Neuronal stem cell (in vitro differentiated cells): Measurements from ENCODE around the gene SYT13.
"Not testable (repeated sequence)": the region's sequence is repeated elsewhere in the genome, so short reads cannot be mapped to it uniquely, and the experiment has no call there.

Experiments used
- DNase-seq: peaks from one replicate; pipeline ENCODE4 v3.0.0-alpha.2; 2013; ENCODE audit warnings: low spot score
- H2AFZ ChIP-seq: one replicate; pipeline ENCODE4 v1.6.1; 2013; ENCODE audit warnings: mild to moderate bottlenecking, low read length, inconsistent platforms
- H2AK5ac ChIP-seq: 2 replicates; pipeline ENCODE4 v1.6.1; 2013; ENCODE audit warnings: low read depth, mild to moderate bottlenecking, inconsistent platforms, low read length, moderate library complexity, mixed read lengths
- H2BK120ac ChIP-seq: 2 replicates; pipeline ENCODE4 v1.6.1; 2013; ENCODE audit warnings: low read depth, mild to moderate bottlenecking, inconsistent platforms, low read length, moderate library complexity, mixed read lengths
- H2BK12ac ChIP-seq: one replicate; pipeline ENCODE4 v1.6.1; 2013; ENCODE audit warnings: low read length, inconsistent platforms
- H2BK15ac ChIP-seq: 2 replicates; pipeline ENCODE4 v1.6.1; 2013; ENCODE audit warnings: mild to moderate bottlenecking, low read length, inconsistent platforms, mixed read lengths
- H2BK5ac ChIP-seq: one replicate; pipeline ENCODE4 v1.6.1; 2013; ENCODE audit warnings: inconsistent platforms, mild to moderate bottlenecking, low read length, moderate library complexity
- H3K14ac ChIP-seq: one replicate; pipeline ENCODE4 v1.6.1; 2013; ENCODE audit warnings: low read length, inconsistent platforms
- H3K18ac ChIP-seq: 2 replicates; pipeline ENCODE4 v1.6.1; 2013; ENCODE audit warnings: low read length, inconsistent platforms
- H3K23ac ChIP-seq: 2 replicates; pipeline ENCODE4 v1.6.1; 2013; ENCODE audit warnings: low read depth, mild to moderate bottlenecking, mixed read lengths, low read length, inconsistent platforms; ENCODE audit not compliant: poor library complexity
- H3K27ac ChIP-seq: replicated peaks from 3 replicates; pipeline ENCODE4 v1.5.1; 2013; ENCODE audit warnings: low read length, inconsistent platforms
- H3K27me3 ChIP-seq, 3 experiments: 2 replicates each; pipeline ENCODE4 v1.6.1; 2013; ENCODE audit warnings: low read length in 3 of 3, mild to moderate bottlenecking in 2 of 3, inconsistent platforms in 1 of 3, low read depth in 1 of 3, mixed read lengths in 1 of 3, moderate library complexity in 1 of 3; ENCODE audit not compliant: control insufficient read depth in 3 of 3, insufficient read depth in 3 of 3
- H3K36me3 ChIP-seq, 2 donors: replicated peaks in 1 of 2; 2 replicates each; pipeline ENCODE4 v1.6.1; 2013; ENCODE audit warnings: low read length in 2 of 2; ENCODE audit not compliant: control insufficient read depth in 2 of 2, insufficient read depth in 2 of 2
- H3K4ac ChIP-seq: 2 replicates; pipeline ENCODE4 v1.6.1; 2013; ENCODE audit warnings: inconsistent platforms, mild to moderate bottlenecking, low read length, moderate library complexity
- H3K4me1 ChIP-seq, 2 donors: 1 replicate in 1 of 2; 2 replicates in 1 of 2; pipeline ENCODE4 v1.6.1; 2013; ENCODE audit warnings: low read length in 2 of 2, low read depth in 1 of 2; ENCODE audit not compliant: control insufficient read depth in 2 of 2, insufficient read depth in 1 of 2
- H3K4me2 ChIP-seq: one replicate; pipeline ENCODE4 v1.6.1; 2013; ENCODE audit warnings: mild to moderate bottlenecking, low read length, inconsistent platforms; ENCODE audit not compliant: insufficient read depth, poor library complexity, severe bottlenecking
- H3K4me3 ChIP-seq, 2 donors: 2 replicates each; pipeline ENCODE4 v1.5.1; 2013; ENCODE audit warnings: low read length in 2 of 2, mild to moderate bottlenecking in 2 of 2, inconsistent platforms in 1 of 2, moderate library complexity in 1 of 2
- H3K79me1 ChIP-seq: one replicate; pipeline ENCODE4 v1.6.1; 2013; ENCODE audit warnings: low read depth, mild to moderate bottlenecking, inconsistent platforms, low read length, moderate library complexity
- H3K9ac ChIP-seq: one replicate; pipeline ENCODE4 v1.6.1; 2013; ENCODE audit warnings: mild to moderate bottlenecking, low read depth, low read length, inconsistent platforms; ENCODE audit not compliant: poor library complexity
- H3K9me3 ChIP-seq, 2 donors: replicated peaks in 1 of 2; 2 replicates each; pipeline versions ENCODE3 to v1.6.1; 2013; ENCODE audit warnings: low read length in 2 of 2, mild to moderate bottlenecking in 2 of 2, inconsistent platforms in 1 of 2, low read depth in 1 of 2, mixed read lengths in 1 of 2, moderate library complexity in 1 of 2; ENCODE audit not compliant: control insufficient read depth in 2 of 2, insufficient read depth in 1 of 2
- H4K8ac ChIP-seq: one replicate; pipeline ENCODE4 v1.6.1; 2013; ENCODE audit warnings: low read depth, mild to moderate bottlenecking, inconsistent platforms, low read length, moderate library complexity
- H4K91ac ChIP-seq: one replicate; pipeline ENCODE4 v1.6.1; 2013; ENCODE audit warnings: low read length, low read depth, mild to moderate bottlenecking, inconsistent platforms; ENCODE audit not compliant: poor library complexity
- WGBS, 2 donors: extraction: QIAGEN DNeasy Blood & Tissue Kit; methylation state at CpG; one replicate each; pipeline ENCODE4 v1.1.7; 2013; ENCODE audit warnings: missing lambda C conversion rate in 2 of 2, mixed read lengths in 1 of 2; ENCODE audit not compliant: insufficient read length in 2 of 2, insufficient replicate concordance in 1 of 2; ENCODE audit errors: extremely low coverage in 2 of 2; 5-methylcytosine and 5-hydroxymethylcytosine counted together

The SYT13 gene

GRCh38 chr11:45249372-45249771 is 36.8 kb downstream of the SYT13 start:
- H2BK120ac ChIP-seq, H3K27ac ChIP-seq, H2AFZ ChIP-seq, H3K79me1 ChIP-seq, H4K8ac ChIP-seq, H3K23ac ChIP-seq, H2AK5ac ChIP-seq, H2BK5ac ChIP-seq, H2BK15ac ChIP-seq, DNase-seq, H3K4me1 ChIP-seq, H3K18ac ChIP-seq, H4K91ac ChIP-seq, H2BK12ac ChIP-seq, H3K4ac ChIP-seq, H3K9ac ChIP-seq, H3K4me2 ChIP-seq, H3K27me3 ChIP-seq, H3K4me3 ChIP-seq, H3K9me3 ChIP-seq, H3K14ac ChIP-seq, H3K36me3 ChIP-seq: not testable (repeated sequence)
- WGBS, 2 donors: no CpG with 5 or more reads among the region's 1 CpG

- Histone ChIP-seq H3K9ac (no peak overlapping the region), H3K4ac (no peak overlapping the region), H2BK5ac (no peak overlapping the region), H3K27ac (no peak overlapping the region), H3K18ac (no peak overlapping the region), H4K8ac (no peak overlapping the region), H2BK120ac (no peak overlapping the region), H4K91ac (no peak overlapping the region), H3K14ac (no peak overlapping the region), H3K79me1 (no peaks in the 10 kb centered on the region), H3K23ac (no peak overlapping the region), H3K4me2 (no peak overlapping the region), H2BK15ac (no peak overlapping the region), H2BK12ac (no peak overlapping the region), H3K4me3 (no peak overlapping the region), H3K36me3 (no peaks in the 10 kb centered on the region), H2AK5ac (no peak overlapping the region), H3K27me3 (peaks cover 0 to 7% (median 0%) of the 10 kb centered on the region in 3 experiments), H3K9me3 (peaks cover 0 to under 1% of the 10 kb centered on the region in 2 donors), H2AFZ (no peak overlapping the region), H3K4me1 (no peaks in the 10 kb centered on the region)
- no peak for DNase-seq
- no CpG with 5 or more reads among the region's 2 CpGs for WGBS, 2 donors
These were observed 37.6 kb downstream of the SYT13 start for GRCh38 chr11:45248501-45249011.

- Histone ChIP-seq H3K4me3 (no peak overlapping the region), H3K23ac (no peak overlapping the region), H3K9ac (no peak overlapping the region), H3K27me3 (peaks cover 0 to 10% (median 0%) of the 10 kb centered on the region in 3 experiments), H4K8ac (no peak overlapping the region), H2BK5ac (no peak overlapping the region), H3K4ac (no peak overlapping the region), H3K14ac (no peak overlapping the region), H3K36me3 (no peaks in the 10 kb centered on the region), H2AK5ac (no peak overlapping the region), H2BK12ac (no peak overlapping the region), H4K91ac (no peak overlapping the region), H3K18ac (no peak overlapping the region), H3K4me1 (no peaks in the 10 kb centered on the region), H2AFZ (no peak overlapping the region), H2BK120ac (no peak overlapping the region), H3K79me1 (no peaks in the 10 kb centered on the region), H3K27ac (no peak overlapping the region), H2BK15ac (no peak overlapping the region), H3K9me3 (no peaks in the 10 kb centered on the region), H3K4me2 (no peak overlapping the region)
- no CpG with 5 or more reads among the region's 2 CpGs for WGBS, 2 donors
- DNase-seq: no peak
These were observed 38.7 kb downstream of the SYT13 start for GRCh38 chr11:45247433-45247832.

GRCh38 chr11:45246241-45246640 is 39.9 kb downstream of the SYT13 start:
- no peak overlapping the region for H4K8ac ChIP-seq
- no peak overlapping the region for H3K9ac ChIP-seq
- no peaks in the 10 kb centered on the region for H3K9me3 ChIP-seq
- H2BK15ac ChIP-seq: no peak overlapping the region
- no peaks in the 10 kb centered on the region for H3K4me1 ChIP-seq
- no CpG with 5 or more reads among the region's 8 CpGs for WGBS, 2 donors
- no peak overlapping the region for H3K4ac ChIP-seq
- no peak overlapping the region for H2BK5ac ChIP-seq
- no peak overlapping the region for H3K18ac ChIP-seq
- no peaks in the 10 kb centered on the region for H3K79me1 ChIP-seq
- peaks cover 0 to 10% (median 0%) of the 10 kb centered on the region in 3 experiments for H3K27me3 ChIP-seq
- no peaks in the 10 kb centered on the region for H3K36me3 ChIP-seq
- no peak overlapping the region for H3K27ac ChIP-seq
- no peak overlapping the region for H2AK5ac ChIP-seq
- H4K91ac ChIP-seq: no peak overlapping the region
- no peak overlapping the region for H3K23ac ChIP-seq
- H3K14ac ChIP-seq: no peak overlapping the region
- H2BK12ac ChIP-seq: no peak overlapping the region
- H3K4me2 ChIP-seq: no peak overlapping the region
- H3K4me3 ChIP-seq: no peak overlapping the region
- H2AFZ ChIP-seq: no peak overlapping the region
- DNase-seq: no peak
- no peak overlapping the region for H2BK120ac ChIP-seq
